Lung (tissue), 12 donors: ENCODE results near the gene MPI. TPM values are rescaled to one million over a fixed set of nuclear protein-coding genes. Genes with fewer than 3 reads are reported as not detected.

Source experiments
- ATAC-seq: fragments of 200-7000 bp; cut with Tn5 transposase; one replicate; pipeline ENCODE4 v1.9.1; 2020; ENCODE audit warnings: moderate number of reproducible peaks; ENCODE audit not compliant: insufficient read depth, low FRiP score
- DNase-seq, 3 donors: peaks; one replicate each; pipeline ENCODE4 v3.0.0-alpha.2; 2013 to 2017
- H3K27ac ChIP-seq, 2 donors: one replicate each; pipeline ENCODE4 v1.5.1; 2013; ENCODE audit warnings: mild to moderate bottlenecking in 2 of 2, moderate library complexity in 2 of 2, control low read depth in 1 of 2, inconsistent platforms in 1 of 2, low read depth in 1 of 2, low read length in 1 of 2
- H3K27me3 ChIP-seq, 3 donors: one replicate each; pipeline ENCODE4 v1.5.1; 2013; ENCODE audit warnings: low read length in 2 of 3; ENCODE audit not compliant: control insufficient read depth in 3 of 3, insufficient read depth in 3 of 3
- H3K36me3 ChIP-seq, 4 donors: one replicate each; pipeline ENCODE4 v1.5.1; 2013; ENCODE audit warnings: low read length in 4 of 4, mild to moderate bottlenecking in 1 of 4, moderate library complexity in 1 of 4; ENCODE audit not compliant: control insufficient read depth in 4 of 4, insufficient read depth in 4 of 4
- H3K4me1 ChIP-seq, 5 donors: one replicate each; pipeline ENCODE4 v1.5.1; 2013; ENCODE audit warnings: low read length in 5 of 5, mild to moderate bottlenecking in 2 of 5, moderate library complexity in 1 of 5; ENCODE audit not compliant: control insufficient read depth in 5 of 5, insufficient read depth in 5 of 5
- H3K4me3 ChIP-seq: one replicate; pipeline ENCODE4 v1.5.1; 2013; ENCODE audit warnings: mild to moderate bottlenecking, control low read depth, moderate library complexity
- H3K9ac ChIP-seq, 2 donors: one replicate each; pipeline ENCODE4 v1.5.1; 2013; ENCODE audit warnings: low read length in 2 of 2, control low read depth in 1 of 2; ENCODE audit not compliant: insufficient read depth in 1 of 2
- H3K9me3 ChIP-seq, 4 donors: one replicate each; pipeline ENCODE4 v1.5.1; 2013; ENCODE audit warnings: low read length in 3 of 4, mild to moderate bottlenecking in 1 of 4, moderate library complexity in 1 of 4; ENCODE audit not compliant: control insufficient read depth in 4 of 4, insufficient read depth in 3 of 4
- WGBS, 2 donors: extraction: QIAGEN DNeasy Blood & Tissue Kit; methylation state at CpG; one replicate each; pipeline ENCODE4 v1.1.7; 2013; 5-methylcytosine and 5-hydroxymethylcytosine counted together
- polyA plus RNA-seq, 2 donors: library from polyadenylated mRNA; stranded (reverse); fragments of 200-250 nt; gene quantifications; one replicate each; pipeline ENCODE4 v1.2.1, GENCODE V29; 2013
- total RNA-seq, 2 donors: library from RNA; depleted of rRNA in 1 of 2; stranded (reverse); fragments of >200 nt in 1 of 2; gene quantifications; one replicate each; pipeline ENCODE4 v1.2.1, GENCODE V29; 2014 to 2021
- TF ChIP-seq, protein P1 (sequence below): IDR thresholded peaks from 2 replicates; pipeline ENCODE4 v1.5.1; 2012; ENCODE audit warnings: mild to moderate bottlenecking; ENCODE audit errors: control extremely low read depth, extremely low read depth
- donor health status: control.
- donor health status: control.
- donor health status: Bipolar disorder and iron deficiency.
- donor health status: healthy.
- donor health status: DM: yes; HTN: yes; CAD: no.

The MPI gene
- total and polyA plus RNA-seq, 4 donors, result 13.7 to 42.4 (median 30.1) TPM

DNA sequence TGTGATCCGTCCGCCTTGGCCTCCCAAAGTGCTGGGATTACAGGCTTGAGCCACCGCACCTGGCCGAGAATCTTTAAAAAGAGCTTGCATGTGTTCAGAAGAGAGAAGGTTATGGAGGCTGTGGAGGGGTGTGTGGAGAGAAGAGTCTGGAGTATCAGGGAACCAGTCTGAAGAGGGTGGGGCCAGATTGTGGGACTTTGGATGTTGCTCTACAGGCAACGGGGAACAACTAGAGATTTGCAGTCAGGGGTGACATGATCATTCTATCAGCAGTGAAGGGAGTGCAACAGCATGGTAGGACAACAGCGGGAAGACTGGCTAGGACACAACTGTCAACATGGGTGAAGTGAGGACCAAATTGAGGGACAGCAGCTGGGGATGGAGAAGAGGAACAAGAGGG, 25.5 kb upstream of the MPI start:
- no peak overlapping the region for H3K4me3 ChIP-seq
- 90 to 92% methylated on average over 6 of the region's 6 CpGs for WGBS, 2 donors
- no peaks in the 10 kb centered on the region for H3K9me3 ChIP-seq
- no peak for DNase-seq
- ATAC-seq, result no peak
- no peak overlapping the region for H3K9ac ChIP-seq
- TF ChIP-seq, protein P1, sequence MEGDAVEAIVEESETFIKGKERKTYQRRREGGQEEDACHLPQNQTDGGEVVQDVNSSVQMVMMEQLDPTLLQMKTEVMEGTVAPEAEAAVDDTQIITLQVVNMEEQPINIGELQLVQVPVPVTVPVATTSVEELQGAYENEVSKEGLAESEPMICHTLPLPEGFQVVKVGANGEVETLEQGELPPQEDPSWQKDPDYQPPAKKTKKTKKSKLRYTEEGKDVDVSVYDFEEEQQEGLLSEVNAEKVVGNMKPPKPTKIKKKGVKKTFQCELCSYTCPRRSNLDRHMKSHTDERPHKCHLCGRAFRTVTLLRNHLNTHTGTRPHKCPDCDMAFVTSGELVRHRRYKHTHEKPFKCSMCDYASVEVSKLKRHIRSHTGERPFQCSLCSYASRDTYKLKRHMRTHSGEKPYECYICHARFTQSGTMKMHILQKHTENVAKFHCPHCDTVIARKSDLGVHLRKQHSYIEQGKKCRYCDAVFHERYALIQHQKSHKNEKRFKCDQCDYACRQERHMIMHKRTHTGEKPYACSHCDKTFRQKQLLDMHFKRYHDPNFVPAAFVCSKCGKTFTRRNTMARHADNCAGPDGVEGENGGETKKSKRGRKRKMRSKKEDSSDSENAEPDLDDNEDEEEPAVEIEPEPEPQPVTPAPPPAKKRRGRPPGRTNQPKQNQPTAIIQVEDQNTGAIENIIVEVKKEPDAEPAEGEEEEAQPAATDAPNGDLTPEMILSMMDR, result no peak
- H3K4me1 ChIP-seq, result peaks cover 0 to 23% (median under 1%) of the 10 kb centered on the region in 5 donors
- H3K27me3 ChIP-seq, result no peaks in the 10 kb centered on the region
- H3K27ac ChIP-seq, result no peak overlapping the region
- peaks cover 0 to 1% (median 0%) of the 10 kb centered on the region in 4 donors for H3K36me3 ChIP-seq

DNA sequence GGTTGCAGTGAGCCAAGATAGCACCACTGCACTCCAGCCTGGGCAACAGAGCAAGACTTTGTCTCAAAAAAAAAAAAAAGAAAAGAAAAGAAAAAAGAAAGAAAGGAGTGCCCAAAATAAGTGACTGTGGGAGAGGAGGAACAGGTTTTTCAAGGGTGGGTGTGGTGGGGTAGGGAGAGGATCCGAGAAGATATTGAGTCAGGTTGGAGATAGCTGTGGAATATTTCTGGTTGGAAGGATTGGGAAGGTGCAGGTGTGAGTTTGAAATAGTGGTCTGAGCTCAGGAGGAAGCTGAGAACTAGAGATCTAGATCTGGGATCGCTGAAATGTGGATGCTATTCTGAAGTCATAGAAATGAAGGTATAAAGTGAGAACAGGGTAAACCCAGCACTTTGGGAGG, 24.5 kb upstream of the MPI start:
- TF ChIP-seq, protein P1, result no peak
- Histone ChIP-seq H3K9me3 (no peaks in the 10 kb centered on the region), H3K4me3 (no peak overlapping the region), H3K9ac (no peak overlapping the region), H3K4me1 (peaks cover 0 to 24% (median 11%) of the 10 kb centered on the region in 5 donors), H3K36me3 (peaks cover 0 to 1% (median 0%) of the 10 kb centered on the region in 4 donors), H3K27ac (peak overlapping the region in 1 of 2 donors; percentile 35), H3K27me3 (no peaks in the 10 kb centered on the region)
- DNase-seq (no peak), ATAC-seq (no peak)
- WGBS, 2 donors, result 65 to 70% methylated on average over 2 of the region's 2 CpGs

DNA sequence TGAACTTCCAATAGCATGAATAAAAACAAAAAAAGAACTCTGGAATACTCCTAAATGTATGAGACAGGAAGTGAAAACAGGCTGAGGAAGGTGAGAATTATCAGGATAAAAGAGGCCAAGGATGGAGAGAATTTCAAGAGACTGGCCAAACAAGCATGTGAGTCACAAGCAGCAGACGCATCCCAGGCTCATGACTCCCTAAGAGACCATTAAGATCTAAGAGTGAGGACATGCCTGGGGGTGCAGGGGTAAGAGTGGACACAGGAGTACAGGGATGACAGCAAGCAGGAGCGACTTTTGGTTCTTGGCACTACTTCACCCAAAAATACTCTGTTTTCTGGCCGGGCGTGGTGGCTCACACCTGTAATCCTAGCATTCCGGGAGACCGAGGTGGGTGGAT, 23.8 kb upstream of the MPI start:
- Histone ChIP-seq H3K36me3 (peaks cover 0 to 1% (median 0%) of the 10 kb centered on the region in 4 donors), H3K27ac (peak overlapping the region in 1 of 2 donors; percentile 1), H3K27me3 (no peaks in the 10 kb centered on the region), H3K9ac (no peak overlapping the region), H3K4me1 (peaks cover 5 to 28% (median 18%) of the 10 kb centered on the region in 5 donors), H3K9me3 (no peaks in the 10 kb centered on the region), H3K4me3 (no peak overlapping the region)
- TF ChIP-seq, protein P1, result no peak
- WGBS, 2 donors, result 80 to 84% methylated on average over 6 of the region's 6 CpGs
- ATAC-seq (no peak), DNase-seq (no peak)

DNA sequence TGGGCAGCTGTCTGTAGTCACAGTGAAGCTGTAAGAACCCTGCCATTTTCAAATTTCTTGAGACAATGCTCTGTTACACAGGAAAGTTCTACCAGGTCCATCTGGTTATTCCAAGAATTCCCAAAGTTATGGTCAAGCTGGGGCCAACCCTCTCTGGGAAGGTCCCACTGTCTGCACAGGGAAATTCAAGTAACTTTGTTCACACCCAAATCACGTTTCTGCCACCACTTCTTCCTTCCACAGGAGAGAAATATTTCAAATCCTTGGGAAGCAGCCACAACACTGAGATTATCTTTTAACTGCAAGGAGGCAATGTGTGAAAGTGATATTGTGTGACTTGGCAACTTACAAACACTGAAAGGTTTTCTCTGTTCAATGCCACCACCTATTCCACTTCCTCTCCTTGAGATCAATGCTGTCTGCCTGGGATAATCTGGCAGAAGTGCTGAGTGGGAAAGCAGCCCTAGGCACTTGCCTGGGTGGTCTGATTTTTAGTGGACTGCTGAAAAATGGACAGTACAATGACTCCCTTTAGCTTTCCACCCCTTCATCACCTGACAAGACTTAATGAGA, 22.3 kb upstream of the MPI start:
- H3K9ac ChIP-seq, result no peak overlapping the region
- peak overlapping the region; percentile 24 to 80 for H3K27ac ChIP-seq
- no peak for ATAC-seq

More for the DNA sequence above, 22.3 kb upstream of the MPI start:
- Histone ChIP-seq H3K36me3 (peaks cover 0 to 1% (median 0%) of the 10 kb centered on the region in 4 donors), H3K27me3 (no peaks in the 10 kb centered on the region), H3K4me1 (peaks cover 7 to 33% (median 18%) of the 10 kb centered on the region in 5 donors), H3K4me3 (no peak overlapping the region), H3K9me3 (no peaks in the 10 kb centered on the region)
- WGBS, 2 donors, result 12 to 30% methylated on average over 1 of the region's 1 CpG
- DNase-seq, result no peak
- TF ChIP-seq, protein P1, result no peak
